ENCODE data around the gene NDFIP1. TPM values are rescaled to one million over a fixed set of nuclear protein-coding genes. Genes with fewer than 3 reads are reported as not detected.

The NDFIP1 gene
- total RNA-seq, 2 experiments from 2014 or later, result 185 to 192 TPM

DNA sequence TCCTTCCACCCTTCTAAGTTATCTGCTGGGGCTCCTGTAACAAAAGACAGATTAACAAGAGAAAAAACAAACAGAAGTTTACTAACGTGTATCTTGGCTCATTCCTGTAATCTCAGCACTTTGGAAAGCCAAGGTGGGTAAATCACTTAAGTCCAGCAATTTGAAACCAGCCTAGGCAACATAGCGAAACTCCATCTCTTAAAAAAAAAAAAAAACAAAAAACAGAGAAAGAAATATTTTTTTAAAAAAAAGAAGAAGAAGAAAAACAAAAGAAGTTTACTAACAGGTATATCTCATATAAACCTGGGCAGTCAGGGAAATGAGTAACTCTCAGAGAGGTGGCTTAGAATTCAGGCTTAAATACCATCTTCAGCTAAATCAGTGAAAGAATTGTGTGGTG, 10.3 kb upstream of the NDFIP1 start:
- peak overlapping the region; percentile 94 for H3K27ac Mint-ChIP-seq
- no peaks in the 10 kb centered on the region for H3K9me3 Mint-ChIP-seq
- Histone ChIP-seq H3K9me3 (ENCODE audit: control insufficient read depth in 1 of 2, insufficient read depth in 1 of 2, low read length in 2 of 2) (no peaks in the 10 kb centered on the region), H3K27me3 (ENCODE audit: control insufficient read depth in 1 of 2, insufficient read depth in 2 of 2, low read length in 2 of 2) (no peaks in the 10 kb centered on the region), H3K4me1 (ENCODE audit: insufficient read depth, low read length) (peaks cover 56% of the 10 kb centered on the region), H3K27ac (ENCODE audit: low read depth in 1 of 2, low read length in 2 of 2) (peak overlapping the region in 1 of 2 donors; percentile 18), H3K4me3 (ENCODE audit: low read length) (no peak overlapping the region), H3K36me3 (ENCODE audit: insufficient read depth, low read length) (no peaks in the 10 kb centered on the region)
- H3K36me3 Mint-ChIP-seq (ENCODE audit: low read depth), result no peaks in the 10 kb centered on the region
- H3K4me1 Mint-ChIP-seq (ENCODE audit: low read depth), result peaks cover 81% of the 10 kb centered on the region
- ATAC-seq (ENCODE audit: poor library complexity) (no peak), DNase-seq (no peak)
- TF ChIP-seq, protein P1, sequence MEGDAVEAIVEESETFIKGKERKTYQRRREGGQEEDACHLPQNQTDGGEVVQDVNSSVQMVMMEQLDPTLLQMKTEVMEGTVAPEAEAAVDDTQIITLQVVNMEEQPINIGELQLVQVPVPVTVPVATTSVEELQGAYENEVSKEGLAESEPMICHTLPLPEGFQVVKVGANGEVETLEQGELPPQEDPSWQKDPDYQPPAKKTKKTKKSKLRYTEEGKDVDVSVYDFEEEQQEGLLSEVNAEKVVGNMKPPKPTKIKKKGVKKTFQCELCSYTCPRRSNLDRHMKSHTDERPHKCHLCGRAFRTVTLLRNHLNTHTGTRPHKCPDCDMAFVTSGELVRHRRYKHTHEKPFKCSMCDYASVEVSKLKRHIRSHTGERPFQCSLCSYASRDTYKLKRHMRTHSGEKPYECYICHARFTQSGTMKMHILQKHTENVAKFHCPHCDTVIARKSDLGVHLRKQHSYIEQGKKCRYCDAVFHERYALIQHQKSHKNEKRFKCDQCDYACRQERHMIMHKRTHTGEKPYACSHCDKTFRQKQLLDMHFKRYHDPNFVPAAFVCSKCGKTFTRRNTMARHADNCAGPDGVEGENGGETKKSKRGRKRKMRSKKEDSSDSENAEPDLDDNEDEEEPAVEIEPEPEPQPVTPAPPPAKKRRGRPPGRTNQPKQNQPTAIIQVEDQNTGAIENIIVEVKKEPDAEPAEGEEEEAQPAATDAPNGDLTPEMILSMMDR (IDR thresholded peaks at IDR 0.05), result no peak
- intact Hi-C loops (cut with DNase I, micrococcal nuclease), result loop anchor here (5.0 to 10.0 kb wide), 3 partner anchors 34 to 773 kb away; partner anchors contain the start of gene TAF7 (in 1 of the 2)
- ChIA-PET CTCF (interaction anchor here (0.8 to 0.9 kb wide), 2 partner anchors 9 to 82 kb away, joined by 3 read pairs; no protein-coding TSS in a partner anchor), POLR2A (interaction anchor here (0.6 to 8.6 kb wide), 6 partner anchors 9 to 432 kb away, joined by 3 to 197 read pairs (median 4); partner anchors contain the start of gene NDFIP1)
- H3K27me3 Mint-ChIP-seq, result no peaks in the 10 kb centered on the region
- H3K4me3 Mint-ChIP-seq, result no peak overlapping the region

DNA sequence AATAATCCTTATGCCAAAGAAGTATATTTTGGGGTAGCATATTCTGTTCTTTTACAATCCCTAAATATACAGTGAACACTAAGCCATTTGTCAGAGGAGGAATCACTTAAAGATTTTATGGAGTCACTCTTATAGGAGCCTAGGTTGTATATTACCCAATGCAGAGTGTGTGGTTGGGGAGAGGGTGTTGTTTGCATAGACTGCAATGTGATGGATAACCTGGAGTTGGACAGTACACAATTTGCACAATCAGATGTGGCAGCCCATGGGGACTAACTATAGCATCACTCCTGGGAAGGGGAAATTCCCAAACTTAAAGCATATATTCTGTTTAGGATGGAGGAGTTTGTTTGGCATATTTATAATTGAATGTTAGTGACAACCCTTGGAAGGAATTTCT, 9.6 kb upstream of the NDFIP1 start:
- Mint-ChIP-seq H3K36me3 (ENCODE audit: low read depth) (no peaks in the 10 kb centered on the region), H3K9me3 (no peaks in the 10 kb centered on the region), H3K4me3 (no peak overlapping the region), H3K27me3 (no peaks in the 10 kb centered on the region), H3K4me1 (ENCODE audit: low read depth) (peaks cover 79% of the 10 kb centered on the region), H3K27ac (peak overlapping the region; percentile 94)
- DNase-seq (no peak), ATAC-seq (ENCODE audit: poor library complexity) (no peak)
- TF ChIP-seq, protein P1 (IDR thresholded peaks at IDR 0.05), result no peak
- no peaks in the 10 kb centered on the region for H3K36me3 ChIP-seq (ENCODE audit: insufficient read depth, low read length)
- peaks cover 55% of the 10 kb centered on the region for H3K4me1 ChIP-seq (ENCODE audit: insufficient read depth, low read length)
- H3K9me3 ChIP-seq (ENCODE audit: control insufficient read depth in 1 of 2, insufficient read depth in 1 of 2, low read length in 2 of 2), result no peaks in the 10 kb centered on the region
- H3K27me3 ChIP-seq (ENCODE audit: control insufficient read depth in 1 of 2, insufficient read depth in 2 of 2, low read length in 2 of 2), result no peaks in the 10 kb centered on the region
- CTCF ChIA-PET, result interaction anchor here (0.8 kb wide), 1 partner anchor 8 kb away, joined by 3 read pairs; no protein-coding TSS in a partner anchor
- POLR2A ChIA-PET, result interaction anchor here (0.6 to 8.6 kb wide), 4 partner anchors 8 to 433 kb away, joined by 3 to 197 read pairs (median 4); partner anchors contain the start of gene NDFIP1
- no peak overlapping the region for H3K27ac ChIP-seq (ENCODE audit: low read depth in 1 of 2, low read length in 2 of 2)
- intact Hi-C loops (cut with DNase I, micrococcal nuclease), result loop anchor here (5.0 to 10.0 kb wide), 3 partner anchors 33 to 774 kb away; partner anchors contain the start of gene TAF7 (in 1 of the 2)
- H3K4me3 ChIP-seq (ENCODE audit: low read length), result no peak overlapping the region

- ChIA-PET POLR2A (interaction anchor here (0.8 kb wide), 1 partner anchor 79 kb away, joined by 3 read pairs; no protein-coding TSS in a partner anchor), CTCF (no interaction called here)
- DNase-seq (no peak), ATAC-seq (ENCODE audit: poor library complexity) (no peak)
- TF ChIP-seq, protein P1 (IDR thresholded peaks at IDR 0.05), result no peak
- H3K4me1 Mint-ChIP-seq (ENCODE audit: low read depth), result peaks cover 77% of the 10 kb centered on the region
- peaks cover 54% of the 10 kb centered on the region for H3K4me1 ChIP-seq (ENCODE audit: insufficient read depth, low read length)
- H3K4me3 Mint-ChIP-seq, result no peak overlapping the region
- no peaks in the 10 kb centered on the region for H3K27me3 ChIP-seq (ENCODE audit: control insufficient read depth in 1 of 2, insufficient read depth in 2 of 2, low read length in 2 of 2)
- no peaks in the 10 kb centered on the region for H3K36me3 Mint-ChIP-seq (ENCODE audit: low read depth)
- H3K9me3 ChIP-seq (ENCODE audit: control insufficient read depth in 1 of 2, insufficient read depth in 1 of 2, low read length in 2 of 2), result no peaks in the 10 kb centered on the region
- H3K36me3 ChIP-seq (ENCODE audit: insufficient read depth, low read length), result no peaks in the 10 kb centered on the region
- H3K27ac ChIP-seq (ENCODE audit: low read depth in 1 of 2, low read length in 2 of 2), result no peak overlapping the region
- H3K27ac Mint-ChIP-seq, result peak overlapping the region; percentile 62
- no peaks in the 10 kb centered on the region for H3K27me3 Mint-ChIP-seq
- H3K9me3 Mint-ChIP-seq, result no peaks in the 10 kb centered on the region
- no peak overlapping the region for H3K4me3 ChIP-seq (ENCODE audit: low read length)
- intact Hi-C loops (cut with DNase I, micrococcal nuclease), result no loop called here
These were observed 8.3 kb upstream of the NDFIP1 start for GRCh38 chr5:142100307-142100706.
